ENCODE data around the gene NISCH.

The NISCH gene

GRCh38 chr3:52452126-52452525, 3.3 kb upstream of the NISCH start:
- no peak overlapping the region for H2AFZ ChIP-seq (ENCODE audit: low read depth, low read length)
- peaks cover 18% of the 10 kb centered on the region for H3K4me1 ChIP-seq (ENCODE audit: low read length)
- H3K4me2 ChIP-seq (ENCODE audit: low read length) = no peak overlapping the region
- H4K20me1 ChIP-seq (ENCODE audit: insufficient read depth, low read length) = no peaks in the 10 kb centered on the region
- TF ChIP-seq CTCF (IDR thresholded peaks at IDR 0.05; ENCODE audit: low read depth, low read length) = no peak
- TF ChIP-seq EZH2phosphoT487 (IDR thresholded peaks at IDR 0.05; ENCODE audit: low read depth) = no peak
- no peak overlapping the region for H3K27ac ChIP-seq (ENCODE audit: low read length)
- H3K9me3 ChIP-seq (ENCODE audit: insufficient read depth, low read length) = no peaks in the 10 kb centered on the region
- H3K27me3 ChIP-seq (ENCODE audit: low read depth, low read length) = no peaks in the 10 kb centered on the region
- H3K9ac ChIP-seq (ENCODE audit: low read length) = no peak overlapping the region
- H3K79me2 ChIP-seq (ENCODE audit: low read length) = peaks cover 21% of the 10 kb centered on the region
- no peak overlapping the region for H3K4me3 ChIP-seq (ENCODE audit: low read length)
- no peaks in the 10 kb centered on the region for H3K36me3 ChIP-seq (replicated peaks; ENCODE audit: low read depth, low read length)

- Histone ChIP-seq H3K36me3 (replicated peaks; ENCODE audit: low read depth, low read length) (peaks cover 2% of the 10 kb centered on the region), H3K4me3 (ENCODE audit: low read length) (no peak overlapping the region), H3K4me2 (ENCODE audit: low read length) (no peak overlapping the region), H3K9me3 (ENCODE audit: insufficient read depth, low read length) (no peaks in the 10 kb centered on the region), H3K79me2 (ENCODE audit: low read length) (peaks cover 24% of the 10 kb centered on the region), H3K27me3 (ENCODE audit: low read depth, low read length) (no peaks in the 10 kb centered on the region), H2AFZ (ENCODE audit: low read depth, low read length) (no peak overlapping the region), H4K20me1 (ENCODE audit: insufficient read depth, low read length) (no peaks in the 10 kb centered on the region), H3K4me1 (ENCODE audit: low read length) (peaks cover 18% of the 10 kb centered on the region), H3K9ac (ENCODE audit: low read length) (no peak overlapping the region), H3K27ac (ENCODE audit: low read length) (no peak overlapping the region)
- no peak for TF ChIP-seq CTCF (IDR thresholded peaks at IDR 0.05; ENCODE audit: low read depth, low read length)
- TF ChIP-seq EZH2phosphoT487 (IDR thresholded peaks at IDR 0.05; ENCODE audit: low read depth) = no peak
Measured at GRCh38 chr3:52452570-52453221, 2.7 kb upstream of the NISCH start.

- peaks cover 8% of the 10 kb centered on the region for H3K36me3 ChIP-seq (replicated peaks; ENCODE audit: low read depth, low read length)
- H3K9ac ChIP-seq (ENCODE audit: low read length) = peak within 1 kb of the TSS; percentile 88
- H2AFZ ChIP-seq (ENCODE audit: low read depth, low read length) = peak within 1 kb of the TSS; percentile 97; the same call in 1 of the 2 replicates
- no peaks in the 10 kb centered on the region for H3K27me3 ChIP-seq (ENCODE audit: low read depth, low read length)
- no peaks in the 10 kb centered on the region for H3K9me3 ChIP-seq (ENCODE audit: insufficient read depth, low read length)
- H3K4me1 ChIP-seq (ENCODE audit: low read length) = peaks cover 18% of the 10 kb centered on the region
- H3K27ac ChIP-seq (ENCODE audit: low read length) = peak within 1 kb of the TSS; percentile 33; the same call in 1 of the 2 replicates
- H3K4me3 ChIP-seq (ENCODE audit: low read length) = peak within 1 kb of the TSS; percentile 93
- H4K20me1 ChIP-seq (ENCODE audit: insufficient read depth, low read length) = no peaks in the 10 kb centered on the region
- TF ChIP-seq EZH2phosphoT487 (IDR thresholded peaks at IDR 0.05; ENCODE audit: low read depth) (no peak), CTCF (IDR thresholded peaks at IDR 0.05; ENCODE audit: low read depth, low read length) (no peak)
- peak within 1 kb of the TSS; percentile 97 for H3K4me2 ChIP-seq (ENCODE audit: low read length)
- peaks cover 24% of the 10 kb centered on the region for H3K79me2 ChIP-seq (ENCODE audit: low read length)
Measured at GRCh38 chr3:52453496-52454249, 1.7 kb upstream of the NISCH start, which contains the start of gene TNNC1. TNNC1 (minus strand) TSS chr3:52454041; CDS start chr3:52454015, 26 bp downstream.

GRCh38 chr3:52454250-52454937, 1.0 kb upstream of the NISCH start:
- Histone ChIP-seq H3K9ac (ENCODE audit: low read length) (peak overlapping the region; percentile 88), H3K4me2 (ENCODE audit: low read length) (peak overlapping the region; percentile 97)

More at GRCh38 chr3:52454250-52454937, 1.0 kb upstream of the NISCH start:
- Histone ChIP-seq H3K4me3 (ENCODE audit: low read length) (peak overlapping the region; percentile 93), H2AFZ (ENCODE audit: low read depth, low read length) (no peak overlapping the region), H3K4me1 (ENCODE audit: low read length) (peaks cover 18% of the 10 kb centered on the region), H3K79me2 (ENCODE audit: low read length) (peaks cover 24% of the 10 kb centered on the region), H3K27ac (ENCODE audit: low read length) (no peak overlapping the region), H4K20me1 (ENCODE audit: insufficient read depth, low read length) (no peaks in the 10 kb centered on the region), H3K27me3 (ENCODE audit: low read depth, low read length) (no peaks in the 10 kb centered on the region), H3K9me3 (ENCODE audit: insufficient read depth, low read length) (no peaks in the 10 kb centered on the region), H3K36me3 (replicated peaks; ENCODE audit: low read depth, low read length) (peaks cover 13% of the 10 kb centered on the region)
- TF ChIP-seq EZH2phosphoT487 (IDR thresholded peaks at IDR 0.05; ENCODE audit: low read depth) (no peak), CTCF (IDR thresholded peaks at IDR 0.05; ENCODE audit: low read depth, low read length) (no peak)

Measured in OCI-LY3 (cell line).